NCI-H2081 treated with DMSO at 0.1 percent for 48 hours (cell line): ENCODE data around the gene ADAMTS17.

Source experiments
- DNase-seq: peaks from one replicate; lab custom pipeline; 2025; lab: John Stamatoyannopoulos, UW

Gene ADAMTS17

GRCh38 chr15:100111125-100112060, 230.4 kb downstream of the ADAMTS17 start:
- DNase-seq: peak; percentile 20

GRCh38 chr15:100109486-100110035, 232.2 kb downstream of the ADAMTS17 start:
- DNase-seq: no peak

- DNase-seq: no peak
Measured at GRCh38 chr15:100108846-100109245, 232.9 kb downstream of the ADAMTS17 start.

- no peak for DNase-seq
Measured at GRCh38 chr15:100108346-100108745, 233.4 kb downstream of the ADAMTS17 start.

- DNase-seq: no peak
Measured at GRCh38 chr15:100107606-100108225, 234.1 kb downstream of the ADAMTS17 start.

GRCh38 chr15:100107151-100107550, 234.6 kb downstream of the ADAMTS17 start:
- no peak for DNase-seq

GRCh38 chr15:100106732-100107131, 235.0 kb downstream of the ADAMTS17 start:
- DNase-seq: no peak

- no peak for DNase-seq
Measured at GRCh38 chr15:100105101-100105500, 236.7 kb downstream of the ADAMTS17 start.

- DNase-seq: no peak
Measured at GRCh38 chr15:100104245-100104644, 237.5 kb downstream of the ADAMTS17 start.

GRCh38 chr15:100103828-100104227, 237.9 kb downstream of the ADAMTS17 start:
- no peak for DNase-seq

- DNase-seq: no peak
Measured at GRCh38 chr15:100101426-100102089, 240.2 kb downstream of the ADAMTS17 start.

GRCh38 chr15:100100926-100101325, 240.8 kb downstream of the ADAMTS17 start:
- no peak for DNase-seq

GRCh38 chr15:100099976-100100375, 241.8 kb downstream of the ADAMTS17 start:
- DNase-seq: no peak

GRCh38 chr15:100098705-100099104, 243.1 kb downstream of the ADAMTS17 start:
- DNase-seq: no peak

- DNase-seq: no peak
Measured at GRCh38 chr15:100097342-100098127, 244.2 kb downstream of the ADAMTS17 start.

GRCh38 chr15:100096700-100097099, 245.1 kb downstream of the ADAMTS17 start:
- DNase-seq: no peak

GRCh38 chr15:100096248-100096600, 245.6 kb downstream of the ADAMTS17 start:
- DNase-seq: no peak

- no peak for DNase-seq
Measured at GRCh38 chr15:100095541-100096247, 246.1 kb downstream of the ADAMTS17 start.

- no peak for DNase-seq
Measured at GRCh38 chr15:100094127-100094510, 247.7 kb downstream of the ADAMTS17 start.

- DNase-seq: no peak
Measured at GRCh38 chr15:100093211-100094126, 248.3 kb downstream of the ADAMTS17 start.
